Cerebellar nuclear complex (tissue), 1 donor: Measurements from ENCODE around the gene DPP6.
"Not testable (repeated sequence)": the region's sequence is repeated elsewhere in the genome, so short reads cannot be mapped to it uniquely, and the experiment has no call there.

Experiments used
- DNase-seq, 2 experiments: peaks; one replicate each; lab custom pipeline; 2025; lab: John Stamatoyannopoulos, UW

DPP6 gene

DNA sequence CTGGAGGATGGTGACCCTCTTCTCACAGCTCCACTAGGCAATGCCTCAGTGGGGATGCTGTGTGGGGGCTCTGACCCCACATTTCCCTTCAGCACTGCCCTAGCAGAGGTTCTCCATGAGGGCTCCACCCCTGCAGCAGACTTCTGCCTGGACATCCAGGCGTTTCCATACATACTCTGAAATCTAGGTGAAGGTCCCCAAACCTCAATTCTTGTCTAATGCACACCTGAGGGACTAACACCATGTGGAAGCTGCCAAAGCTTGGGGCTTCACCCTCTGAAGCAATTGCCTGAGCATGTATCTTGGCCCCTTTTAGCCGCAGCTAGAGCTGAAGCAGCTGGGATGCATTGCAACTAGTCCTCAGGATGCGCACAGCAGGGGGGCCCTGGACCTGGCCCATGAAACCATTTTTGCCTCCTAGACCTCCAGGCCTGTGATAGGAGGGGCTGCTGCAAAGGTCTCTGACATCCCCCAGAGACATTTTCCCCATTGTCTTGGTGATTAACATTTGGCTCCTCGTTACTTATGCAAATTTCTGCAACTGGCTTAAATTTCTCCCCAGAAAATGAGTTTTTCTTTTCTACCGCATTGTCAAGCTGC, 882.3 kb downstream of the DPP6 start:
- DNase-seq, result not testable (repeated sequence)

DNA sequence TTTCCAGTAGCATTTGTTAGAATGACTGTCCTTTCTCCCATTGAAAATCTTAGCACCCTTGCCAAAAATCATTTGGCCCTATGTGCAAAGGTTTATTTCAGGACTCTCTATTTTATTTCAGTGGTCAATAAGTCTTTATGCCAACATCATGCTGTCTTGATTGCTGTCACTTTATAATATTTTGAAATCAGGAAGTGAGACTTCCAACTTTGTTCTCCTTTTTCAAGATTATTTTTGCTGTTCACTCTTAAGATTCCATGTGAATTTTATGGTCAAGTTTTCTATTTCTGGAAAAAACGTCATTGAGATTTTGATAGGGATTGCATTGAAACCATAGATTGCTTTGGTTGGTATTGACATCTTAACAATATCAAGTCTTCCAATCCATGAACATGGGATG, 885.6 kb downstream of the DPP6 start:
- DNase-seq, result no peak

DNA sequence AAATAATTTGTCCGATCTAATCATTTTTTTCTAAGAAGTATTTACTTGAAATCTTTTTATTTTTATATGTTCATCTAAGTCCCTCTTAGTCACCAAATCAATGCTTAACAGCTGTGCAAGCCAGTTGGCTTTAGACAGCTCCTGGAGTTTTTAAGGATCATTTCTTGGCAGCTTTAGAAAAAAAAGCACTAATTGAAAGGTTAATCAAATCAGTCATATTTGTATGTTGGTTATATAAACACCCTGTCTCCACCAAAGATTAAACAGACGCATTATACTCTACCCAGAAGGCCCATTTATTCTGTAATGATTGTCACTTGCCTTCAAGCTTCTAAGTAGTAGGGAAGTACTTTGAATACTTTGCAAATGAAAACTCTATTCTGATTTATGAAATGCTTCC, 890.5 kb downstream of the DPP6 start:
- no peak for DNase-seq
